GM18870 (cell line): ENCODE data around the gene SBF2.

Experiments
- ATAC-seq: cut with Tn5 transposase; IDR thresholded peaks from one replicate; pipeline ENCODE4 v1.9.1; 2021; ENCODE audit warnings: moderate library complexity; ENCODE audit not compliant: unreplicated experiment

SBF2 gene

GRCh38 chr11:9827708-9828107 is 466.3 kb downstream of the SBF2 start:
- no peak for ATAC-seq

GRCh38 chr11:9826390-9826789 is 467.6 kb downstream of the SBF2 start:
- no peak for ATAC-seq

- ATAC-seq = no peak
These were observed 468.1 kb downstream of the SBF2 start for GRCh38 chr11:9825895-9826294.

DNA sequence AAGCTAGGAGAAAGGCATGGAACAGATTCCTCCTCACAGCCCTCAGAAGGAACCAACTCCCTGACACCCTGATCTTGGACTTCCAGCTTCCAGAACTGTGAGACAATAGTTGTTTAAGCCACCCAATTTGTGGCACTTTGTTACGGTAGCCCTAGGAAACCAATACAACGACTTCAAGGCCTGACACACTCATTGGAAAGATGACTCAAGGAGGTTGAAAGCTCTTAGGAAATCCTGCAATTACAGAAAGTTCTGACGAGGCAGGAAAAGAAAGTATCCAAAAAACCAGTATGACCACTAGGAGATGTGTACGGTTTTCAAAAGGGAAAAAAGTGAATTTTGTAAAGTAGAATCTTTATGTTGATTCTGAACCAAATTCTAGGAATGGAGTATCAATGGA is 468.7 kb downstream of the SBF2 start:
- ATAC-seq = no peak

DNA sequence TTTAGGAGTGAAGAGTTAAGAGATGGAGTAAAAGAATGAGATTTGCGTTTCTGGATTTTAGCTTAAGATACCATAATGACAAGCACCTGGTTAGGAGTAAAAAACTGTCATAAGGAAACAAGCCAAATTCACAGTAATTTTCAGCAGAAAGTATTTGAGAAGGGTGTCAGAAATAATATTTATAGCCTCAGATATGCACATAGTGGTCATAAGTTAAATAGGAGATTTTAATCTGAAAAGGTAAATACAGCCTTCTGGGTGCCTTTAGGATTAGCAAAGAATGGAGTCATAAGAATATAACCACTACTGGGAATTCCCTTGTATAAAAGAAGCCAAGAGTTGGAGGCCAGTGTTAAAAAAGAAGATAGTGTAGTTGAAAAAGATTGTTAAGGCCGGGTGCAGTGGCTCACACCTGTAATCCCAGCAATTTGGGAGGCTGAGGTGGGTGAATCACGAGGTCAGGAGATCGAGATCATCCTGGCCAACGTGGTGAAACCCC is 470.1 kb downstream of the SBF2 start:
- no peak for ATAC-seq

- no peak for ATAC-seq
These were observed 470.6 kb downstream of the SBF2 start for GRCh38 chr11:9823439-9823838.

DNA sequence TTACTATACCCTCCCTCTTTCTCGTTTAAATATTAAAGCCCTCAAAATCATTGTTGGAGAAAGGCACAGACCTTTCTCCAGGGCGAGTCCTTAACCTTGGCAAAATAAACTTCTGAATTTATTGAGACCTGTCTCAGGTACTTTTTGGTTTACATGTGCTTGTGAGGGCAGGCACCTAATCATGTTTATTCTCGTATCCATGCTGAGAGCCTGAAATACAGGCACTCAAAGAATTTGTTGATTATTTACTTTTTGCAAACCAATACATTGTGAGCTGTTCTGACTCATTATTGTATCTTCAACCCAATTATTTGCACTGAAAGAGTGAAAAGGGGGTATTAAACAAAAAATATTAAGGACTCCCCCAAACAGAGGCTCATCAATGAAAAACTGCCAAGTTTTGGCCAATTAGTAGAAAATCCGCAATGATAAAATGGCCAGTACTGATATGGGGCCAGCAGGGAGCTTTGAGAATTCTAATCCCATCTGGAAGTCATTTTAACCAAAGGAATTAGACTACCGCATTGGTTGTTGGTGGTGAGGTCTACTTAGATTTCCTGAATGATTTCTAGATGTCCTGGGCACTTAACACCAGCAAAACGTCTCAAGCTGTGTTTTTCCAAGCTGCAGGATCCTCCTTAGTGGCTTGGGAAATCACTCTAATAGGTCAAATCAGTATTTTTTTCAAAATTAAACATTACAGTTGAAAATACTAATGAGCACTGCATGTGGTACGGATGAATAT is 472.8 kb downstream of the SBF2 start:
- no peak for ATAC-seq

- ATAC-seq = no peak
These were observed 473.8 kb downstream of the SBF2 start for GRCh38 chr11:9820260-9820659.

- no peak for ATAC-seq
These were observed 476.8 kb downstream of the SBF2 start for GRCh38 chr11:9817191-9817590.

DNA sequence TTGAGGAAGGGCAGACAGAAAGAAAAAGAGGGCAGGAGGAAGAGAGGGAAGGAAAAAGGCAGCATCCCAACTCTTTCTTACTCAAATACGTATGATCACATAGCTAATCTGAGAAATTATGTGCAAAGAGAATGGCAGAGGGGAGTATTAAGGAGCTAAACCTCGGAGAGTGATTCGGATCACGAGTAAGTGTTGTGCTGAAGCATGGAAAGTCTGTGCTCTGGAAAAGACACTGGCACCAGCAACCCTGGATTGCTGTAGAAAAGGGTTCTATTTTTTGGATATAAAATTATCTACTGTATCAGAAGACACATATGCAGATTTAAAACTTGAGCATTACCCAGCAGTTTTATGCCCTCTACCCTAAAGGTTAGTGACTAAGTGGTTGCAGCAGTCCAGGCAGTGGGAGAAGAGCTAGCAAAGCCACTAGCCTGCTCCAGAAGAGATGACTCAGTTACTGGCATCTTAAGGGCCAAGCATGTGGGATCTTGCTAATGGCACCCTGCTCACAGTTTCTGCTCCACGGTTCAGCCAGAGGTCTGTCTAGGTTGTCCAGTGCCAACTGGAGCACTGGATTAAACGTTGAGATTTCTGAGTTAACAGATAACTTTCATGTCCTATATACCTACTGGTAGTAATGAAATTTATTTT is 478.4 kb downstream of the SBF2 start:
- no peak for ATAC-seq

DNA sequence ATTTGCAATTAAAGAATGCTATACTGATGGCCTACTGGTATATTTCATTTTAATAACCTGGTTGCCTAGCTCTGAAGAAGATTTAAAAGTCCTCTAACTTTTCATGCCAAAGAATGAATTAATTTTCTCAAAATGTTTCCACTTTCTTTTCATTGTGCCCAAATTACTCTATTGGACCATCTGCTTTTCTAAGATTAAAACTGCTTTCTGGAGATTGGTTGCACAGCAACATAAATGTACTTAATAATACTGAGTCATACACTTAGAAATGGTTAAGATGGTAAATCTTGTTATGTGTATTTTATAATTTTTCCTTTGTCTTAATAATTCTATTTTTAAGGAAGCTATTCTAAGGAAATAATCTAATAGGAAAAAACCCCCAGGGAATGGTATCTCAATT is 479.9 kb downstream of the SBF2 start:
- no peak for ATAC-seq

DNA sequence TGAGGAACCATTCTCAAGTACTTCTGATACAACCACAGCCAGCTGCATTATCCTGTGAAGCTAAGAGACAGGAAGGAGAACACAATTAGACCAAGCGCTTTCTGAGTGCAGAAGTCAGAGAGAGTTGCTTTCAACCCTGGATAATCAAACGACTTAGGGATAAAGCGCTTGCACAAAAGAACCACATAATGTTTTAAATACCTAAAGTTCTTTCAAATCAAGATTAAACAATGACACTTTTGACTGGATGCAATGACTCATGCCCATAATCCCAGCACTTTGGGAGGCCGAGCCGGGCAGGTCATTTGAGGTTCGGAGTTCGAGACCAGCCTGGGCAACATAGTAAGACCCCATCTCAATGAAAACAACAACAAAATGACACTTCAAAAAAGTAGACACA is 485.1 kb downstream of the SBF2 start:
- no peak for ATAC-seq

- ATAC-seq = no peak
These were observed 486.9 kb downstream of the SBF2 start for GRCh38 chr11:9806946-9807687.

DNA sequence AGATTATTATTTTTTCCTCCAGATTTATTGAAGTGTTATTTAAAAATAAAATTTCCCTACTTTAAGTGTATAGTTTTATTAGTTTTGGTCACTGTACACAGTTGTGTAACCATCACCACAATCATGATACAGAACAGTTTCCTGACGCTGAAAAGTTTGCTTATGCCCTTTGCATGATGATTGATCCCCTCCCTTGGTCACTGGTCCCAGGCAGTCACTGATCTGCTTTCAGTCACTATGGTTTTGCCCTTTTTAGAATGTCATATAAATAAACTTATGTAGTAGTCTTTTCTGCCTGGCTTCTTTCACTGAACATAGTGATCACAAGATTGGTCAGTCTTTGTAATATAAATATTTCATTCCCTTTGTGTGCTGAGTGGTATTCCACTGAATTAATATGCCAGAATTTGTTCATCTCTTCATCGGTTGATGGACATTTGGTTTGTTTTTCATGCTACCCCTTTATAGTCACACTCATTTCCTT is 489.6 kb downstream of the SBF2 start:
- ATAC-seq = no peak

DNA sequence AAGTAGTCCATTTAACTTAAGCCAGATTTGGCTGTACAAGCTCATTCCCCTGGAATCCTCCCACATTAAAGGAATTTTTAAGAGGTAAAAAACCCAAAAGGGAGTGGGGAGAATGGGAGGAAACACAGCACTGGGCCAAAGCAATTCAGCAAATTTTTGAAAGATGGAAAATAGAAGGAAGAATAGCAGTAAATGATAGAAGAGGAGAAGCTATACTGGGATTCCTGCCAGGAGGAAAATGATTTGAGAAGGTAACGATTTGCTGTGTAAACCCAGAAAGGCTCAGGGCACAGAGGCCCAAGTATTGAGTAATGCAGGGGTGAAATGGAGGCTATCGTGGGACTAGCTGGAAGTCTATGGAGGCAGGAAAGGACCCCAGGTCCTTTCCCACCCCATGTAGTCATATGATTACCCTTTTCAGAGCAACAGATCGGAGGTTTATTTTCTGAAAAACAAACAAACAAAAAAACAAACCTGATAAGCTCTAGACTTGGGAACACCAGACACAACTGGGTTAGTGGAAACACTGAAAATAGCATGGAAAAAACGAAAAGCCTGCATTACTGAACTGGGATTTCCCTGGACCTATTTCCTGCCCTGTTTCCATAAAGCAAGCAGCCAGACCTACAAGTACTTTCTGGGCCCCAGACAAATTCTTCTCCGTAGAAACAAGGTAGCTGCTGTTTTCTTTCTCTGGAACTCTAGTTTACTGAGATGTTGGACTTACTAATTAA is 490.2 kb downstream of the SBF2 start:
- no peak for ATAC-seq

- no peak for ATAC-seq
These were observed 491.6 kb downstream of the SBF2 start for GRCh38 chr11:9802291-9802861.

DNA sequence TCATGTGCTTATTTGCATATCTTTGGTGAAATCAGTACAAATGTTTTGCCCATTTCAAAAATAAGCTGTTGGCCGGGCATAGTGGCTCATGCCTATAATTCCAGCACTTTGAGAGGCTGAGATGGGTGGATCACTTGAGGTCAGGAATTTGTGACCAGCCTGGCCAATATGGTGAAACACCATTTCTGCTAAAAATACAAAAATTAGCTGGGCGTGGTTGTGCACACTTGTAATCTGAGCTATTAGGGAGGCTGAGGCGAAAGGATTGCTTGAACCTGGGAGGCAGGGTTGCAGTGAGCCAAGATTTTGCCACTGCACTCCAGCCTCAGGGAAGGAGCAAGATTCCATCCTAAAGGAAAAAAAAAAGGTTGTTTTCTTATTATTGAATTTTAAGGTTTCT is 494.1 kb downstream of the SBF2 start:
- no peak for ATAC-seq

- ATAC-seq = no peak
These were observed 496.7 kb downstream of the SBF2 start for GRCh38 chr11:9797300-9797699.

DNA sequence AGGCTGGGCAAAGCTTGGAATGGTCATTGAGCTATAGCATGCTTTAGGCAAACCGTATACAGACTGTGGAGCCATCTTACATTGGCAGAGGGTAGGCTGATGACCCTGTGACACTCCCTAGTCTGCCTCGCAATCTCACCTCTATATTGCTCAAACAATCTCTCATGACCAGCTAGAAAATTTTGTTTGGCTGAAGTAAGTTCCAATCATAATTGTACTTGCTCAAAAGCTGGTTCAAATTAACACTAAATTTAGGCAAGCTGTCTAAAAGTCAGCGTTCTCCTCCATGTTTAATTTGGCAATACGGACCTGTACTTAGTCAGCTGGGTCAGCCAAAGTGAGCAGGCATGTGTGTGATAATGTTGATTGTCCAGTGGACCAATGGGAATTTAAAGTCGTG is 497.2 kb downstream of the SBF2 start:
- no peak for ATAC-seq

DNA sequence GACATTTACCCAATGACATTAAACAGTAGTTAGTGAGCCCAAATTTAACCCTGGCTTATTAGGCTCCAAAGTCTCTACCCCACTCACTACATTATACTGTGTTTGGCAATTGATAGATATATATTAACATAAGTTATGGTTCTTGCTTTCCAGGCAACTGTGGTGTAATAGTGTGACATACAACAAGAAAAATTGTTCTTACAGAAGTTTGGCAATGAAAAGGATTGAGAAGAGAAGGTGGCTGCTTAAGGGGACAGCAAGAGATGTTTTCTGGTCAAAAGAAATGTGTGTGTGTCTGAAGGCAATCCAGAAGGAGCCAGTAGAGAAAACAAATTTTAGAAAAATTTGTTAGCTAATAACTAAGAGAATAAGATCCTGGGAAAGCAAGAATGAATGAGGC is 497.8 kb downstream of the SBF2 start:
- no peak for ATAC-seq

DNA sequence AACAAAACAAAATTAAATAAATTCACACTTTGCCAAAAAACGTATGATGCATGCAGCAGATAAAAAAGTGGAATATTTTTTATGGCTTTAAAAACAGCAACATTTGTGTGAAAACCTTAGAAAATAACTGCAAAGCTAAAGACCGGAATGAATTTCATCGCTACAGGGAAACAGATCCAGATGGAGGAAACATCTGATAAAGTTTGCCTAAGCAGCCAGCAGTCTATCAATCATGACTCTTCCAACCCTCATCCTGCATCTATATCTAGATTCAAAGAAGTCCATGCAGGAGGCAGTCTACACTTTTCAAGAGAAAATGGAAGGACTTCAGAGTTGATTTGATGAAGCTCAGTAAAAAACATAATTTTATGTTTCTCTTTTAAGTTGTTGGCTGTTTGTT is 503.3 kb downstream of the SBF2 start:
- ATAC-seq = no peak
